A549 (cell line): Measurements from ENCODE around the gene PTCH2. TPM values are rescaled to one million over a fixed set of nuclear protein-coding genes. Genes with fewer than 3 reads are reported as not detected.

Experiments used
- ATAC-seq, 2 experiments: fragments of 200-7000 bp in 1 of 2; fragments of >200 bp in 1 of 2; cut with Nextera tagmentation in 1 of 2; cut with Tn5 transposase in 1 of 2; 3 replicates each; pipeline versions ENCODE4 v1.8.0 to v1.9.1; 2018 to 2020; ENCODE audit warnings: mild to moderate bottlenecking in 1 of 2, moderate library complexity in 1 of 2
- CTCF ChIA-PET: fragments of 300-600 bp; sonication (Branson Sonifier 250); formaldehyde crosslinking; extraction: SDS; loops from one replicate; lab custom pipeline; 2021; ENCODE audit warnings: antibody characterized with exemption, inconsistent platforms; lab: Yijun Ruan, JAX
- POLR2A ChIA-PET: fragments of 350-600 bp; formaldehyde crosslinking; extraction: SDS; loops from one replicate; lab custom pipeline; 2021; ENCODE audit warnings: antibody characterized with exemption, inconsistent platforms; lab: Yijun Ruan, JAX
- DNase-seq, 2 experiments: peaks; one replicate each; pipeline versions ENCODE4 v3.0.0 to v3.0.0-alpha.2; 2011 to 2016; ENCODE audit warnings: low read depth in 1 of 2, low spot score in 1 of 2
- FAIRE-seq: peaks from 2 replicates; lab custom pipeline; 2011; peaks lifted over from hg19 to GRCh38; lab: Jason Lieb, UNC
- H3K27ac ChIP-seq, 2 experiments: fragments of >200 bp; sonication (Bioruptor Twin); formaldehyde crosslinking; 3 replicates each; pipeline ENCODE4 v1.5.1; 2016 to 2017
- H3K4me1 ChIP-seq: fragments of >200 bp; sonication (Bioruptor Twin); formaldehyde crosslinking; 3 replicates; pipeline ENCODE4 v1.6.1; 2016
- H3K4me2 ChIP-seq: fragments of >200 bp; sonication (Bioruptor Twin); formaldehyde crosslinking; 3 replicates; pipeline ENCODE4 v1.6.1; 2016
- H3K4me3 ChIP-seq: fragments of >200 bp; sonication (Bioruptor Twin); formaldehyde crosslinking; 3 replicates; pipeline ENCODE4 v1.5.1; 2016
- H3K9me3 ChIP-seq: fragments of >200 bp; sonication (Bioruptor Twin); formaldehyde crosslinking; 3 replicates; pipeline ENCODE4 v1.6.1; 2016
- CBX2 ChIP-seq: fragments of 200-600 bp; sonication (generic); IDR thresholded peaks from 2 replicates; pipeline ENCODE4 v1.6.1; 2016; ENCODE audit warnings: low read depth, mild to moderate bottlenecking, borderline replicate concordance
- CHD2 ChIP-seq: fragments of 150-350 bp; IDR thresholded peaks from 2 replicates; pipeline ENCODE4 v1.6.1; 2014; ENCODE audit warnings: low read length; ENCODE audit not compliant: partially characterized antibody
- CHD4 ChIP-seq: fragments of 200-600 bp; sonication (generic); IDR thresholded peaks from 2 replicates; pipeline ENCODE4 v1.6.1; 2016; ENCODE audit warnings: antibody characterized with exemption, mild to moderate bottlenecking, borderline replicate concordance
- CTCF ChIP-seq: fragments of >200 bp; sonication (Bioruptor Twin); formaldehyde crosslinking; IDR thresholded peaks from 3 replicates; pipeline ENCODE4 v1.5.1; 2016
- FOSB ChIP-seq: fragments of 250-450 bp; sonication (Bioruptor Pico); IDR thresholded peaks from 2 replicates; pipeline ENCODE4 v1.5.0; 2020; ENCODE audit warnings: mild to moderate bottlenecking, moderate library complexity
- FOSL2 ChIP-seq, 2 experiments: fragments of 450-650 bp in 1 of 2; fragments of >200 bp in 1 of 2; sonication (Bioruptor Twin) in 1 of 2; formaldehyde crosslinking; IDR thresholded peaks; 2 replicates each; pipeline versions ENCODE4 v1.5.0 to v1.6.1; 2016 to 2020; ENCODE audit warnings: mild to moderate bottlenecking in 1 of 2, moderate library complexity in 1 of 2
- HDAC2 ChIP-seq: fragments of 200-600 bp; sonication (generic); IDR thresholded peaks from 2 replicates; pipeline ENCODE4 v1.6.1; 2016
- HOXB5 ChIP-seq: fragments of 250-450 bp; sonication (Bioruptor Pico); IDR thresholded peaks from 2 replicates; pipeline ENCODE4 v1.5.0; 2020; ENCODE audit warnings: mild to moderate bottlenecking, moderate library complexity
- JUN ChIP-seq, 2 experiments: fragments of >200 bp; sonication (Bioruptor Twin); formaldehyde crosslinking; IDR thresholded peaks; 2 replicates in 1 of 2; 3 replicates in 1 of 2; pipeline ENCODE4 v1.6.1; 2016 to 2017
- JUNB ChIP-seq: fragments of >200 bp; sonication (Bioruptor Twin); formaldehyde crosslinking; IDR thresholded peaks from 2 replicates; pipeline ENCODE4 v1.6.1; 2016
- KDM1A ChIP-seq: fragments of 200-600 bp; sonication (generic); IDR thresholded peaks from 2 replicates; pipeline ENCODE4 v1.6.1; 2016; ENCODE audit warnings: low read depth, mild to moderate bottlenecking
- MYC ChIP-seq: IDR thresholded peaks from 2 replicates; pipeline ENCODE4 v1.6.1; 2012; ENCODE audit warnings: mild to moderate bottlenecking, inconsistent platforms, low read length, improper control_type of control experiment, borderline replicate concordance
- NFE2L2 ChIP-seq: fragments of 150-350 bp; conservative IDR thresholded peaks from 2 replicates; pipeline ENCODE4 v1.6.1; 2014; ENCODE audit warnings: low read length
- POLR2A ChIP-seq: IDR thresholded peaks from 2 replicates; pipeline ENCODE4 v1.6.1; 2012; ENCODE audit warnings: mild to moderate bottlenecking, low read length
- POLR2AphosphoS2 ChIP-seq: conservative IDR thresholded peaks from 2 replicates; pipeline ENCODE4 v1.6.1; 2012; ENCODE audit warnings: low read length, improper control_type of control experiment, inconsistent platforms
- RAD21 ChIP-seq, 2 experiments: fragments of >200 bp in 1 of 2; sonication (Bioruptor Twin) in 1 of 2; formaldehyde crosslinking in 1 of 2; IDR thresholded peaks in 1 of 2; conservative IDR thresholded peaks in 1 of 2; 2 replicates in 1 of 2; 3 replicates in 1 of 2; pipeline ENCODE4 v1.6.1; 2012 to 2018; ENCODE audit warnings: inconsistent platforms in 1 of 2
- RARB ChIP-seq: fragments of 250-450 bp; sonication (Bioruptor Pico); IDR thresholded peaks from 2 replicates; pipeline ENCODE4 v1.8.0; 2021; ENCODE audit warnings: mild to moderate bottlenecking, moderate library complexity
- RNF2 ChIP-seq: fragments of 200-600 bp; sonication (generic); IDR thresholded peaks from 2 replicates; pipeline ENCODE4 v1.6.1; 2016; ENCODE audit warnings: low read depth, mild to moderate bottlenecking, antibody characterized with exemption, moderate library complexity, borderline replicate concordance
- SREBF2 ChIP-seq: fragments of 450-650 bp; IDR thresholded peaks from 2 replicates; pipeline ENCODE4 v1.6.1; 2014; ENCODE audit warnings: mild to moderate bottlenecking, moderate library complexity
- ZC3H11A ChIP-seq: fragments of 450-650 bp; IDR thresholded peaks from 2 replicates; pipeline ENCODE4 v1.6.1; 2014; ENCODE audit warnings: antibody characterized with exemption, mild to moderate bottlenecking
- WGBS: methylation state at CpG from one replicate; pipeline ENCODE4 v1.1.6; 2017; ENCODE audit errors: missing lambda C conversion rate; 5-methylcytosine and 5-hydroxymethylcytosine counted together
- polyA plus RNA-seq, 4 experiments: library from polyadenylated mRNA; depleted of rRNA in 3 of 4; stranded (reverse); fragments of >200 nt; fragmentation: RNase III in 1 of 4; extraction: RNeasy Plus Mini Kit Qiagen cat#74134 plus additional on column Dnase treatment in 1 of 4; gene quantifications; 2 replicates in 3 of 4; 3 replicates in 1 of 4; pipeline ENCODE4 v1.2.3, GENCODE V29; 2011 to 2017
- TF ChIP-seq, protein P1 (sequence below): fragments of 250-450 bp; sonication (Bioruptor Pico); IDR thresholded peaks from 2 replicates; pipeline ENCODE4 v1.5.0; 2020; ENCODE audit warnings: low read depth, mild to moderate bottlenecking, moderate library complexity
- TF ChIP-seq, protein P2 (sequence below): fragments of 150-350 bp; IDR thresholded peaks from 2 replicates; pipeline ENCODE4 v1.6.1; 2014; ENCODE audit warnings: low read depth, mild to moderate bottlenecking, low read length

The PTCH2 gene
- polyA plus RNA-seq, 2 of the 4 experiments (the other 2 are of a cell fraction): 0.14 to 0.32 TPM

DNA sequence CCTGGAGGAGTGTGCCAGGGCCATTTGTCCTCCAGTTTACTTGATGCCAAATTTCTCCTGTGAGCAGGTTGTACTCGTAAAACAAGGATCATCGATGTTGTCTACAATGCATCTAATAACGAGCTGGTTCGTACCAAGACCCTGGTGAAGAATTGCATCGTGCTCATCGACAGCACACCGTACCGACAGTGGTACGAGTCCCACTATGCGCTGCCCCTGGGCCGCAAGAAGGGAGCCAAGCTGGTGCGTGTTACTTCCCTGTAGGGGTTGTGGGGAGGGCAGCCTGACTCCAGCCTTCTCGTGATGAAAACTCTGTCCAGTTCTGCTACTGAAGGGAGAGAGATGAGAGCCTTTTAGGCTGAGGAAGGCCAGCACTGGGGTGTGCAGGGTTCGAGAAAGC, 65.5 kb downstream of the PTCH2 start:
- Histone ChIP-seq H3K9me3 (no peaks in the 10 kb centered on the region), H3K4me3 (peak overlapping the region; percentile 96), H3K4me1 (peaks cover 22% of the 10 kb centered on the region), H3K27ac (peak overlapping the region; percentile 98 to 99; a peak in 5 of 6 replicates), H3K4me2 (peak overlapping the region; percentile 91)
- WGBS: 76% methylated on average over 13 of the region's 14 CpGs
- FAIRE-seq (no peak), DNase-seq (no peak), ATAC-seq (no peak)
- ChIA-PET CTCF (interaction anchor here (0.8 to 1.6 kb wide), 8 partner anchors 8 to 48 kb away, joined by 3 to 4 read pairs (median 4); partner anchors contain the start of genes PLK3 and RNU5D-1), POLR2A (interaction anchor here (0.6 to 0.9 kb wide), 2 partner anchors 29 to 42 kb away, joined by 3 read pairs; no protein-coding TSS in a partner anchor)
- TF ChIP-seq CBX2: no peak
- no peak for TF ChIP-seq JUNB
- TF ChIP-seq NFE2L2: no peak
- TF ChIP-seq, protein P1, sequence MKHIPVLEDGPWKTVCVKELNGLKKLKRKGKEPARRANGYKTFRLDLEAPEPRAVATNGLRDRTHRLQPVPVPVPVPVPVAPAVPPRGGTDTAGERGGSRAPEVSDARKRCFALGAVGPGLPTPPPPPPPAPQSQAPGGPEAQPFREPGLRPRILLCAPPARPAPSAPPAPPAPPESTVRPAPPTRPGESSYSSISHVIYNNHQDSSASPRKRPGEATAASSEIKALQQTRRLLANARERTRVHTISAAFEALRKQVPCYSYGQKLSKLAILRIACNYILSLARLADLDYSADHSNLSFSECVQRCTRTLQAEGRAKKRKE: no peak
- TF ChIP-seq RNF2: no peak
- no peak for TF ChIP-seq RAD21 (conservative IDR thresholded peaks at IDR 0.05 in 1 of 2, IDR thresholded peaks at IDR 0.05 in 1 of 2)
- no peak for TF ChIP-seq FOSL2 (IDR thresholded peaks at IDR 0.05)
- no peak for TF ChIP-seq FOSL2 (CRISPR knock-in tag; IDR thresholded peaks at IDR 0.05)
- TF ChIP-seq CHD4: no peak
- no peak for TF ChIP-seq CHD2
- TF ChIP-seq, all 56 proteins: peak for 0

DNA sequence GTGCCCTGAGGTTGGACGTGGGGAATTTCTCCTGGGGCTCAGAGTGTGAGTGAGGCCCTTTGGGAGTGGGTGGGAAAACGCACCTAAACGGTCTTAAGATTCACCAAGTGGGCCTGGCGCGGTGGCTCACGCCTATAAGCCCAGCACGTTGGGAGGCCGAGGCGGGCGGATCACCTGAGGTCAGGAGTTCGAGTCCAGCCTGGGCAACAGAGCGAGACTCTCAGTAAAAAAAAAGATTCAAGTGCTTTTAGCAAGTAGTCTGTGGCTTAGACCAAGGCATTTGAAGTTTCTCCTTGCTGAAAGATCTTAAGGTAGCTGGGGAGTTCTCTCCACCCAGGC, 66.4 kb downstream of the PTCH2 start:
- peaks cover 22% of the 10 kb centered on the region for H3K4me1 ChIP-seq
- ATAC-seq: no peak
- no peak for TF ChIP-seq HOXB5 (CRISPR knock-in tag)
- no peak for TF ChIP-seq KDM1A
- no peak for TF ChIP-seq NFE2L2
- TF ChIP-seq POLR2A: no peak
- no peak for TF ChIP-seq POLR2AphosphoS2
- no peak for TF ChIP-seq HDAC2
- no peak for TF ChIP-seq MYC
- no peak for TF ChIP-seq SREBF2
- TF ChIP-seq, protein P1: no peak
- no peak for TF ChIP-seq JUN (IDR thresholded peaks at IDR 0.05)
- no peak for TF ChIP-seq ZC3H11A
- TF ChIP-seq FOSB (CRISPR knock-in tag): no peak
- TF ChIP-seq JUNB: no peak
- TF ChIP-seq, all 56 proteins: peak for 0
- ChIA-PET POLR2A (interaction anchor here (0.6 to 2.5 kb wide), 8 partner anchors 10 to 745 kb away, joined by 3 to 16 read pairs (median 8); partner anchors contain the start of genes BEST4, PLK3, PRDX1 and RNU5D-1), CTCF (interaction anchor here (1.1 to 1.6 kb wide), 6 partner anchors 9 to 47 kb away, joined by 3 to 10 read pairs (median 4); partner anchors contain the start of gene RNU5D-1)
- WGBS: 1% methylated on average over 11 of the region's 12 CpGs
- Histone ChIP-seq H3K4me2 (peak overlapping the region; percentile 91), H3K9me3 (no peaks in the 10 kb centered on the region), H3K4me3 (peak overlapping the region; percentile 96), H3K27ac (peak overlapping the region; percentile 98 to 99)
- DNase-seq (no peak), FAIRE-seq (no peak)

DNA sequence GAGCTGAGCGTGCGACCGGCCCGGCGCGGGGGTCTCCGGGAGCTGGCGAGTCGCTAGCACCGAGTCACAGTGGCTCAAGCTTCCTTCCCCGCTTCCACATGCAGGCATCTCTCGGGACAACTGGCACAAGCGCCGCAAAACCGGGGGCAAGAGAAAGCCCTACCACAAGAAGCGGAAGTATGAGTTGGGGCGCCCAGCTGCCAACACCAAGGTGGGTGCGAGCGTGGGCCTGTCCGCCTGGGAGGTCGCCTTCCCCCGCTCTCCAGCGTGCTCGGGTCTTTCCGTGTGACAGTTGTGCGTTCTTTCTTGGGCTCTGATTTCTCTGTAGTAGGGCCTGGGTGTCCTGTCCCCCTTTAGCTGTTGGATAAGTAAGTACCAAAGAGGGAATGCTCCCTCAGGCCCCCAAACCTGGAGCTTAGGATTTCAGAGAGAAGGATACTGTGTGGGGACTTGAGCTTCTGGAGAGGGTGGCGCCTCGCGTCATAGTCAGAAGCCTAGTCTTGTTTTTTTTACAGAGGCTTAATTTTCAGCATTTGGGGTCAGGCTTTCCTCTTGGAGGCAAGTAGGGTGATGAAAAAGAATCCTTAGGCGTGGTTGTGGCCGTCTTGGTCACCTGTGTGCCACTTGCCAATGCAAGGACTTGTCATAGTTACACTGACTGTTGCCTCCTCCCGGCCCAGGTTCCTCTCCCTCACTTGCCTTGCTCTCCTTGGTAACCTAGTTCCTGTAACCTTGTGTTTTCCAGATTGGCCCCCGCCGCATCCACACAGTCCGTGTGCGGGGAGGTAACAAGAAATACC, 66.9 kb downstream of the PTCH2 start:
- 1% methylated on average over 20 of the region's 36 CpGs for WGBS
- H3K9me3 ChIP-seq: no peaks in the 10 kb centered on the region
- H3K4me3 ChIP-seq: peak overlapping the region; percentile 96
- no peak for DNase-seq
- TF ChIP-seq RARB (CRISPR knock-in tag) (no peak), CTCF (no peak), JUNB (no peak)
- TF ChIP-seq, protein P2, sequence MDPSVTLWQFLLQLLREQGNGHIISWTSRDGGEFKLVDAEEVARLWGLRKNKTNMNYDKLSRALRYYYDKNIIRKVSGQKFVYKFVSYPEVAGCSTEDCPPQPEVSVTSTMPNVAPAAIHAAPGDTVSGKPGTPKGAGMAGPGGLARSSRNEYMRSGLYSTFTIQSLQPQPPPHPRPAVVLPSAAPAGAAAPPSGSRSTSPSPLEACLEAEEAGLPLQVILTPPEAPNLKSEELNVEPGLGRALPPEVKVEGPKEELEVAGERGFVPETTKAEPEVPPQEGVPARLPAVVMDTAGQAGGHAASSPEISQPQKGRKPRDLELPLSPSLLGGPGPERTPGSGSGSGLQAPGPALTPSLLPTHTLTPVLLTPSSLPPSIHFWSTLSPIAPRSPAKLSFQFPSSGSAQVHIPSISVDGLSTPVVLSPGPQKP: no peak
- no peak for FAIRE-seq
- H3K4me2 ChIP-seq: peak overlapping the region; percentile 91
- ATAC-seq: peak in 1 of 2 experiments; percentile 7; a peak in 3 of 6 replicates
- peak overlapping the region; percentile 98 to 99 for H3K27ac ChIP-seq
- H3K4me1 ChIP-seq: peaks cover 22% of the 10 kb centered on the region
- ChIA-PET CTCF (interaction anchor here (1.1 to 1.6 kb wide), 8 partner anchors 9 to 60 kb away, joined by 3 to 10 read pairs (median 4); partner anchors contain the start of gene RNU5D-1), POLR2A (interaction anchor here (0.6 to 2.5 kb wide), 21 partner anchors 8 to 746 kb away, joined by 3 to 17 read pairs (median 6); partner anchors contain the start of genes BEST4, BTBD19, DYNLT4 and HECTD3)
